Activated CD8-positive, alpha-beta memory T cell treated with anti-CD3 and anti-CD28 coated beads, Interleukin-2, amount 50 U/mL, for 1 hour (primary cell): Measurements from ENCODE around the gene MYO9A.

Experiments used
- DNase-seq: peaks from one replicate; pipeline ENCODE4 v3.0.0-alpha.2; 2020; ENCODE audit errors: extremely low read depth

MYO9A gene

DNA sequence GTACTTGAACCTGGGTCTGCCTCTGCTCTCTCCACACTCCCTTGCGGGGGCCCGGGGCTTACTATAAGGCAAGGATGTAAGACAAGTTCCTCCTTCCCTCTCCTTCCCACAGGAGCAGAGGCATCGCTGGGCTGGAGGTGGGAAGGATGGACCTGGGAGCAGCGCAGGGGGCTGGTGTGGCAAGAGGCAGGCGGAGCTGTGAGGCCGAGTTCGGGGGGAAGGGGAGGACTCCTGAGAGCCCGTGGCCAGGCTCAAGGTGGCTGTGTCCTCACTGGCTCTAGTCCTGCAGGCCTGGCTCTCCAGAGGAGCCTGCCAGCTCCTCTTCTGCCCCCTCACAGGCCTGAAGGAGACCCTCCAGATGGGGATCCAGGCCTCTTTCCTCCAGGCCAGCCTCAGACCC, 308.6 kb downstream of the MYO9A start:
- no peak for DNase-seq

GRCh38 chr15:71808311-71809020, 309.5 kb downstream of the MYO9A start:
- DNase-seq = no peak

GRCh38 chr15:71807691-71808091, 310.3 kb downstream of the MYO9A start:
- DNase-seq = no peak

DNA sequence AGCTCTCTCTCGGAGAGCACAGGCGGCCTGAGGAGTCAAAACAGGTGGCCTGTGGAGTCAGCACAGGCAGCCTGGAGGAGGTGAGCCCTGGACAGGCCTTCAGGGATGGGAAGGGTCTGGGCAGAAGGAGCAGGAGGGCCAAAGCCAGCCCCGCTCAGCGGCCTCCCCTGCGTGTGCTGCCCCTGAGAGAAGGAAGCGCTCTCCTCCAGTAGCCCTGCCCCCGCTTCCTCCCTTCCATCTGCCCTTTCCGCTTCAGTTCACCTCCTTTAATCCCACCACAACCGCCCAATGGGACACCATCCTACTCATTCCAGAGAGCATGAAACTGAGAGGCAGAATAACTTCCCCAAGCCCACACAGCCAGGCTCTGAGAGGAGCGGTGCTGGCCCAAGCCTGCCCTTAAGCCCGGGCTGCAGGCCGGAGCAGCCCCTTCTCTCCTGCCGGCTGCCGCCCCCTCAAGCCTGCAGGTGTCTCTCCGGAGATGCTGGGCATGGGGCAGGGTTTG, 310.8 kb downstream of the MYO9A start:
- DNase-seq = no peak

DNA sequence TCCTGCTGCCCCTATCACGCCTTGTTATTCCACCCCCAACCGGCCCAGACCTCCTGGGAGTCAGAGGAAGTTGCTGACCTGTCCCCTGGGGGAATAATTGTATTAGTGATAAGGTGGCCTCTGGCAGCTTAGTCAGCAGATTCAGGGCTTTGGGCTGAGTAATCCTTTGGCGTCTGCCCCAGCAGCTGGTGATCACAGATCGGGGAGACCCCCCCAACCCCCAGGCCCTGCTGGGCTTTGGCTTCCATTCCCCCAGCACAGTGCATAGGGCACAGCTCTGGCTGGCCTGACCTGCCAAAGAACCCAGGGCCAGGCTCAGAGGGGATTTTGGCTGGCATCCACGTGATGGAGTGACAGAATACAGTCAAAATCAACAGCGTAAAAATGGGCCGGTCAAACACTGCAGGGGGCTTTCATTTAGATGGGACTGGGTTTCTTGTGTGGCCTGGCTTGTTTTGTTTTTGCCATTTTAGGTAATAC, 311.5 kb downstream of the MYO9A start:
- no peak for DNase-seq

DNA sequence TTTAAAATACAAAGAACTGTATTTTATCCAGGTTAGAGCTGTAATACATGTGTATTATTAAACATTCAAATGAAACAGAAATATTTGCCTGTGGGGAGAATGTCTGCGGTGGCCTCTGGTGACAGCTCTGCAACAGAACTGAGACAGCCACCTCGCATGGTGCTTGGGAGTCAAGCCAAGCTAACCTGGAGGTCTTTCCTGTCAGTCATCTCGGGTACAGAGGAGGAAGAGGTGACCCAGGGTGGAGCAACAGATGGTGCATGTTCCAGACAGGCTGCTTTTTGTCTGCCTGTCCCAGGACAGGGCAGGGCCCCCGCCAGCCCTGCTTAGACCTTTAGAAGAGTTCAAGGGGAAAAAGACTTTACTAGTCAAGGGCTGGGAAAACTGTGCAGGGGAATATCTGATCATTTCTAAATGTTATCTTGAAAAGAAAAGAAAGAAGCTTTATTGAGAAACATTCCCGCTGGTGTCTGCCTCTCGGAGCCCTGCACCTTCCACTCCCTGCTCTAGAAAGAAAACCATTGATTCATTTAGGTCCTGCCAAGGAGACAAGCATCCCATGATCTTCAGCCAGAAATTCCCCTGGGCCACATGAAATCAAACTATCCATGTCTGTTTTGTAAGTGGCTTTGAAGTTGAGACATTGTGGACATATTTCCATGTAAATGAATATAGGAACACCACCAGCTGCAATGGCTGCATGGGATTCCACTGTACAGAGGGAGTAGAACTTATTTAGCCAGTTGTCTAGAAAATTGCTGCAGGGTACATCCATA, 313.1 kb downstream of the MYO9A start:
- DNase-seq = no peak

DNA sequence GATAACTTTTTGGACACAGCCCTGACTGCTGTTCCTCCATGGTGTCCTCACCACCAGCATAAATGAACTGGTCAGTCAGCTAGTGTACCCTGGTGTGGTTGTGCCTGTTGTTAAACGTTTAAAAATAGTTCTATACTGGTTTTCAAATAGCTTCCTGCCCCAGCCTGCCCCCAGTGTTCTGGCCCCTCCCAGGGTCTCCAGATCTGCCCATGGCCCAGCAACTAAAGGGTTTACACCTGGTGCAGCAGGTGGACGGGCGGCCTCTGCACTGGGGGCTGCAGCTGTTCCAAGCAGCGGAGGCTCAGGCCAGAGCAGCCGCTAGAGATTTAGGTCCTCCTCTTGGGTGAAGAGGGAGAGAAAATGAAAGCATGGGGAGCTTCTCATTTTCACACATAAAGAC, 313.7 kb downstream of the MYO9A start:
- no peak for DNase-seq

GRCh38 chr15:71802770-71803169, 315.2 kb downstream of the MYO9A start:
- DNase-seq = no peak

- DNase-seq = no peak
Observed at GRCh38 chr15:71801935-71802655, 315.9 kb downstream of the MYO9A start.

DNA sequence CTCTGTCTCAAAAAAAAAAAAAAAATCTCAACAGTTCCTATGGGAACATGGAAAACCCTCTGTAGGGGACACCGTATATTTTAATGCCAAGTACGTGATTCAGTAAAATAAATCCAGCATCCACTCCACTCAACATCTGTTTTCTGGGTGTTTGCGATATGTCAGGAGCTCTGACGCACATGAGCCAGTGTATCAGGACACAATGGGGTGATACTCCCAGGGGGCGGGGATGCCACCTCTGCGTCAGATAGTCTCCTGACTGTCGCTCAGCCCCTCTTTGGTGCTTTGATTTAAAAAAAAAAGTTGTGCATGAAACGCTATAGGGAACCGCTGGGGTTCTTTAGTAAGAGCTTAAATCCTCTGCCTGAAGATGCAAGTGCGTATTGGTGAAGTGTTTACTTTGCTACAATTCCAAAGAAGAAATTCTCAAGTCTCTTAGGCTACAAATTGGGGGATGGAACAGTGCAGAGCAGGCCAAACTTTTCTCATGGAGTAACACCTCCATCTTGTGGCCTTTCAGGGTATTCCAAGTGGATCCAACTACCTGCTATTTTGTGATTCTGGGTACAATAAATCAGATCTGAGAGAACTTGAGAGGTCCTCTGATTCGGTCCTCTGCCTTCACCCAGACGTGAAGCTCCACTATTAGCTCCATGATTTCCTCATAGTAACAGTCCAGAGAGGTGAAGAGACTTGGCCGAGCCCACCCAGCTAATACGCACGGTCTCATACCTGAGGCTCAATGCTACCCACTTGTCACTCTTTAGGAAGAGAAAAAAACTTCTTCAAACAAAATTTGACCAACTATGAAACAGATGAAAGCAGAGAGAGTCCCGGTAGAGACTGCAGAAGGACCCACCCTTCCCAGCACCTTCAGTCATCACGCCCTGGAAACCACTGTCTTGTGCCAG, 316.9 kb downstream of the MYO9A start:
- DNase-seq = no peak

DNA sequence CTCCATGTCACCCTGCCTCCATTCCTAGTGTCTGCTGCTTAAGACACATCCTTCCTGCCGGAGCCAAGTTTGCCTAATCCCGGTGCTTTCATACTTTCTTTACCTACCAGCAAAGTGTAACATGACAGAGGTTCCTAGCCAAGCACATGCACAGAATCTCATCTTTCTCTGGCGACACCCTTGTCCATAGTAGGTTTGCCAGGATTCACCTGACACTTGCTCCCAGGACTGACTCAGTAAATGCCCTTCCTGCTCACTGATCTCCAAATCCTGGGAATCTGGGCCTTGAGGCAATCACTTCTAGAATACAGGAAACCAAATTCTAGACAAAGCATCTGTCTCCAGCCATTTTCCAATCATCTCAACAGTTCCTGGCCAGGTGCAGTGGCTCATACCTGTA, 317.8 kb downstream of the MYO9A start:
- DNase-seq = no peak

DNA sequence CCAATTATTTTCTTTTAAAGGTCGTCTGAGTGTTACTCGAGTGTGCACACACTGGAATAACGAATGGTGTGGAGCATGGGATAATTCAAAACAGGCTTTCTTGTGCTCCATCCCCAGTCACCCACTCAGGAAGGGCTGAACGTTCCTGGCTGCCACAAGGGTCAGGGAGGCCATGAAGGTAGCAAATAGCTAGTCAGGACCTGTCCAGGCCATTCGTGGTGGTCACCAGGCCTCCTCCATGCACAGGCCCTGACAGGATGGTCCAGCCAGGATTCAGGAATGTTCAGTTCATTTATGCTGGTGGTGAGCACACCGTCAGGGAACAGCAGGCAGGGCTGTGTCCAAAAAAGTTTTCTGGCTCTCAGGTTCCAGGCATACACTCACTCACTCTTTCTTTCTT, 319.3 kb downstream of the MYO9A start:
- DNase-seq = no peak

DNA sequence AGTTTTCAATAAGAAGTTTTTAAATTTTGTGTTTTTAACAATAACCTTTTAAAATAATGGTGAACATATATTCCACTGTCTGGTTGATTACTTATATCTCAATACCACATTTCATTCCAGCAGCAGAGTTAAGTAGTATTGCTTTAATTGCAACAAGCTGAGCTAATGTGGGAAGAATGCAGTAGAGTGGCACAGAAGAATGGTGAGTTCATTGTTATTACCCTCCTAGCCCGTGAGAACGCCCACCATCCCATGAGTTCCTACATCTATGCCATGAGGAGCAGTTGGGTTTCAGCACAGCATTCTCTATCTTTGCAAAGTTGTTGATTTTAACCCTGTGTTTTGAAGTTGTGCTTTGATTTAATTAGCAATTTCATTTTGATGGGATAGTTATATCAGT, 325.4 kb downstream of the MYO9A start:
- no peak for DNase-seq

DNA sequence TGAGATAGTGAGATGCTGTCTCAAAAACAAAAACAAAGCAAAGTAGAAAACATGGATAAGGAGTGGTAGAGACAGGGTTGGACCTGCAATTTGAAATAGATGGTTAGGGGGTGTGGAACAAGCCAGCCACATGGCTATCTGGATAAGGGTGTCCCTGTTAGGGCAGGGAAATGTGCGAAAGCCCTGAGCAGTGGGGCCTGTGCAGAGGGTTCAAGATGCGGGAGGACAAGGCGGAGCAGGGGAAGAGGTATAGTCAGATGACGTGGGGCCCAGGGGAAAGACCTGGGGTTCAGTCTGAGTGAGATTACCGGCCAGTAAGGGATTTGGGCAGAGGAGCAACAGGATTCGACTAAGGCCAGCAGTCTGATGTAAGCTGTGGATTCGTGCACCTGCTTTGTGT, 326.0 kb downstream of the MYO9A start:
- DNase-seq = no peak

GRCh38 chr15:71790081-71790480, 327.9 kb downstream of the MYO9A start:
- DNase-seq = no peak

- DNase-seq = no peak
Observed at GRCh38 chr15:71789616-71790015, 328.3 kb downstream of the MYO9A start.

DNA sequence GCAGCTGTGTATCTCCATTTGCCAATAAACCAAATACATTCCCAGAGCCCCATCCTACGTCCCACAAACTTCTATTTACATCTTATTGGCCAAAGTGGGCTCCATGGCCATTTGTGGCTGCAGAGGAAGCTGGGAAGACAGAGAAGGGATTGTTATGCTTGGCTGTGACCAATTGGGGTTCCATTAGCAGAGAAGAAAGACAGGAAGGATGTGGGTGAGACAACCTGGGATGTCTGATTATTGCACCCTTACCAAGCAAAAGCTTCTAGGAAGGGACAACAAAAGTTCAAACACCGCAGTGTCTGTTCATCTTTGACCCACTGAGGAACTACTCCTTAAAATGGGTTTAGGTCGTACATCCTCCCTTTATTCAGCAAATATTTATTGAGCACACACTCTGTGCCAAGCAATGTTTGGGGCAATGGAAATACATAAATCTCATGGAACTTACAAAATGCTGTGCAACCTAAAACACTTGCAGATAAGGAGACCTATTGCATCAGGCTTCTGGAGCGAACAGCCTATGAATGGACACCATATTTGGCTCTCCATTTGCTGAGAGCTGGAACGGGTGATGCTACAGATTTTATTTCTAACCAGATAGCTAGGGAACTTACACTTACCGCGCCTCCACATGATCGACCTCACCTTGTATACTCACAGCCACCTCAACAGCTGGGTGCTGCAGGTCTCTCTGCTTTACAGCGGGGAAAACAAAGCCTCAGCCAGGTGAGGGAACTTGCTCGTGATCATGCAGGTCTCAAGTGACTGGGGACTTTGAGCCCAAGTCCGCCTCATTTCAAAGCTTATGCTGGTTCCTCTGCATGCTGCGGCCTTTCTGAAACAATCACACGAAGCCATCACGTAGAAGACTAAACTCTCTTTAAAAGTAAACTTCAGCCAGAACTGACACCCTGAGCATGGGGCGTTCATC, 329.0 kb downstream of the MYO9A start:
- no peak for DNase-seq

GRCh38 chr15:71786673-71787072, 331.3 kb downstream of the MYO9A start:
- no peak for DNase-seq

DNA sequence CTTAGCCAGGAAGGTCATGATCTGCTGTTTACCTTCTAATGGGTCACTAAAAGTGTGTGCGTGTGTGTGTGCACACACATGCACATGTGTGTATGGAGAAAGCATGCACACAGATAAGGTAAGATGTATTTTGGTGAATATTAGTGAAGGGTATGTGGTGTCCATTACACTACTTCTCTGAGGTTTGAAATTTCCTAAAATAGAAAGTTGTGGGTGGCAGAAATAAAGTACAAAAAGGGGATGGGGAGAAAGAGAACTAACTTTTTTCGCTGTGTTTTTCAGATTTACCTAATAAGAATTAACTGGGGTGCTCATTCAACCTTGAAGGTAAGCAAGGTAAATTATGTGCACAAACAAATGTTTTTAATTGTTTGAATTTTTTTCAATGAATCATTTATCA, 332.0 kb downstream of the MYO9A start:
- no peak for DNase-seq

DNA sequence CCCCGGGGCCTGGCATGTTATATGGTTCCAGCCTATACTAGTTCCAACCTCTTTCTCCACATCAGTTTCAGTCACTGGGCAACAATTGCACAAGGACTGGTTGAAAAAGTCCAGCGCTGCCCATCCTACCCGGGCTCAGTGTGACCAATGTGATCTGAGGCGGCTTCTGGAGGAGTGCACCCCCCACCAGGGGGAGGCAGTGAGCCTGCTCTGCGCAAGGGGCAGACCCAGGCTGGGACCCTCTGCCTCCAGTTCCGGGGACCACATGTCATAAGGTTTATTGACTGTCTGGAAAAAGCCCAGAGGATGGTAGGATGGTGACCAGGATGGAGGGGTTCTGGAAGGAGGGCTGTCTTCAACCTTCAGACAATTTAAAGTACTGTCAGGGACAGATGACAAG, 333.2 kb downstream of the MYO9A start:
- no peak for DNase-seq
